Uterus (tissue), 2 donors: ENCODE measurements around the gene ERAP2.

ENCODE experiments used
- POLR2A ChIP-seq, 2 donors: fragments of 450-650 bp; IDR thresholded peaks; one replicate each; pipeline ENCODE4 v1.6.1; 2016; ENCODE audit warnings: antibody characterized with exemption in 2 of 2, mild to moderate bottlenecking in 1 of 2, moderate library complexity in 1 of 2
- TF ChIP-seq, protein P1 (sequence below), 4 experiments: fragments of 200-600 bp in 2 of 4; fragments of 450-650 bp in 2 of 4; sonication (generic) in 2 of 4; IDR thresholded peaks; one replicate each; pipeline ENCODE4 v1.5.1; 2016 to 2019; ENCODE audit warnings: antibody characterized with exemption in 4 of 4, mild to moderate bottlenecking in 2 of 4, moderate library complexity in 1 of 4

DNA sequence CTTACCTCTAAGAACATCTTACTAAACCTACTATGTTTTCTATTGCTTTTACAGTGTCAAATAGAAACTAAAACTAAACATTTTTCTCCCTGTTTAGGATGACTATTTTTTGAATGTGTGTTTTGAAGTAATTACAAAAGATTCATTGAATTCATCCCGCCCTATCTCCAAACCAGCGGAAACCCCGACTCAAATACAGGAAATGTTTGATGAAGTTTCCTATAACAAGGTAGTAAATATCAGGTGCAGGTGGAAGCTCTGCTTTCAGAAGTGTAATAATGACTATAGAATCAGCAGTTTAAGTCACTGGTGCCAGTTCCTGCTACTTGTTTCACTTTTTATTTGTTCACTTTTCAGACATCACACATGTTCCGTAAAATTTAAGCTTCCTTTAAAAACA lies 20.0 kb downstream of the ERAP2 start:
- TF ChIP-seq POLR2A (IDR thresholded peaks at IDR 0.05): no peak
- TF ChIP-seq, protein P1, sequence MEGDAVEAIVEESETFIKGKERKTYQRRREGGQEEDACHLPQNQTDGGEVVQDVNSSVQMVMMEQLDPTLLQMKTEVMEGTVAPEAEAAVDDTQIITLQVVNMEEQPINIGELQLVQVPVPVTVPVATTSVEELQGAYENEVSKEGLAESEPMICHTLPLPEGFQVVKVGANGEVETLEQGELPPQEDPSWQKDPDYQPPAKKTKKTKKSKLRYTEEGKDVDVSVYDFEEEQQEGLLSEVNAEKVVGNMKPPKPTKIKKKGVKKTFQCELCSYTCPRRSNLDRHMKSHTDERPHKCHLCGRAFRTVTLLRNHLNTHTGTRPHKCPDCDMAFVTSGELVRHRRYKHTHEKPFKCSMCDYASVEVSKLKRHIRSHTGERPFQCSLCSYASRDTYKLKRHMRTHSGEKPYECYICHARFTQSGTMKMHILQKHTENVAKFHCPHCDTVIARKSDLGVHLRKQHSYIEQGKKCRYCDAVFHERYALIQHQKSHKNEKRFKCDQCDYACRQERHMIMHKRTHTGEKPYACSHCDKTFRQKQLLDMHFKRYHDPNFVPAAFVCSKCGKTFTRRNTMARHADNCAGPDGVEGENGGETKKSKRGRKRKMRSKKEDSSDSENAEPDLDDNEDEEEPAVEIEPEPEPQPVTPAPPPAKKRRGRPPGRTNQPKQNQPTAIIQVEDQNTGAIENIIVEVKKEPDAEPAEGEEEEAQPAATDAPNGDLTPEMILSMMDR (IDR thresholded peaks at IDR 0.05): no peak
